M059J (cell line): ENCODE measurements around the gene RXRG. TPM values are rescaled to one million over a fixed set of nuclear protein-coding genes. Genes with fewer than 3 reads are reported as not detected.
A peak's percentile ranks its signal among the peaks of the same experiment; 100 is the strongest.
"Not testable (repeated sequence)": the region's sequence is repeated elsewhere in the genome, so short reads cannot be mapped to it uniquely, and the experiment has no call there.

ENCODE experiments used
- DNase-seq: peaks from one replicate; pipeline ENCODE4 v3.0.0-alpha.2; 2012; ENCODE audit warnings: low read depth
- total RNA-seq: library from RNA; depleted of rRNA; stranded (reverse); fragments of >200 nt; shearing (Covaris generic); gene quantifications from 2 replicates; pipeline ENCODE4 v1.2.3, GENCODE V29; 2014; rRNA removed

RXRG gene
- not detected in 2 replicates for total RNA-seq

GRCh38 chr1:165444897-165445370 lies at the start of gene RXRG:
RXRG (minus strand) TSS chr1:165445126; CDS start chr1:165444893, 233 bp downstream.
- no peak for DNase-seq

GRCh38 chr1:165492845-165493373 lies 48.0 kb upstream of the RXRG start:
- no peak for DNase-seq

- DNase-seq = no peak
Measured at GRCh38 chr1:165490175-165490574, 45.2 kb upstream of the RXRG start.

GRCh38 chr1:165487921-165488320 lies 43.0 kb upstream of the RXRG start:
- no peak for DNase-seq

GRCh38 chr1:165486663-165487062 lies 41.7 kb upstream of the RXRG start:
- no peak for DNase-seq

- no peak for DNase-seq
Measured at GRCh38 chr1:165485716-165486115, 40.8 kb upstream of the RXRG start.

GRCh38 chr1:165484532-165484931 lies 39.6 kb upstream of the RXRG start:
- DNase-seq = no peak

- DNase-seq = no peak
Measured at GRCh38 chr1:165483412-165483811, 38.5 kb upstream of the RXRG start.

- peak; percentile 92 for DNase-seq
Measured at GRCh38 chr1:165481820-165482532, 37.0 kb upstream of the RXRG start.

- DNase-seq = no peak
Measured at GRCh38 chr1:165476776-165477175, 31.9 kb upstream of the RXRG start.

GRCh38 chr1:165474196-165474595 lies 29.3 kb upstream of the RXRG start:
- DNase-seq = no peak

GRCh38 chr1:165473081-165473480 lies 28.2 kb upstream of the RXRG start:
- no peak for DNase-seq

- DNase-seq = no peak
Measured at GRCh38 chr1:165468726-165469249, 23.9 kb upstream of the RXRG start.

GRCh38 chr1:165468253-165468652 lies 23.3 kb upstream of the RXRG start:
- no peak for DNase-seq

GRCh38 chr1:165467706-165468105 lies 22.8 kb upstream of the RXRG start:
- DNase-seq = no peak

GRCh38 chr1:165463978-165464377 lies 19.1 kb upstream of the RXRG start:
- no peak for DNase-seq

- not testable (repeated sequence) for DNase-seq
Measured at GRCh38 chr1:165459683-165460082, 14.8 kb upstream of the RXRG start.

- DNase-seq = no peak
Measured at GRCh38 chr1:165456861-165457260, 11.9 kb upstream of the RXRG start.

GRCh38 chr1:165456114-165456513 lies 11.2 kb upstream of the RXRG start:
- no peak for DNase-seq

GRCh38 chr1:165455111-165455510 lies 10.2 kb upstream of the RXRG start:
- no peak for DNase-seq

GRCh38 chr1:165454091-165454610 lies 9.2 kb upstream of the RXRG start:
- no peak for DNase-seq

GRCh38 chr1:165452336-165453130 lies 7.6 kb upstream of the RXRG start:
- no peak for DNase-seq
